Sciatic nerve (tissue), 2 donors: ENCODE results near the gene EPN3. TPM values are rescaled to one million over a fixed set of nuclear protein-coding genes. Genes with fewer than 3 reads are reported as not detected.

Source experiments
- ATAC-seq: fragments of 200-7000 bp; cut with Tn5 transposase; one replicate; pipeline ENCODE4 v1.9.1; 2020; ENCODE audit warnings: mild to moderate bottlenecking, moderate library complexity
- DNase-seq: peaks from one replicate; pipeline ENCODE4 v3.0.0-alpha.2; 2020; ENCODE audit warnings: low spot score
- intact Hi-C: fragments of 100-400 bp; cut with DNase I; formaldehyde crosslinking; loops from one replicate; pipeline ENCODE4 v1.14.2; 2022
- total RNA-seq: library from RNA; stranded (reverse); fragmentation: NEBNext Ultra II Directional; extraction: Animal tissue kit (Norgen Biotek cat#: 25700); gene quantifications from one replicate; pipeline ENCODE4 v1.2.1, GENCODE V29; 2021
- donor health status: DM: no; HTN: no; CAD: no.
- donor health status: DM: no; HTN: no; CAD: no.

EPN3 gene
- total RNA-seq, 1 donor from 2014 or later = 0.27 TPM

GRCh38 chr17:50575581-50576210 is 43.2 kb downstream of the EPN3 start:
- ATAC-seq (no peak), DNase-seq (no peak)

GRCh38 chr17:50576864-50577263 is 44.3 kb downstream of the EPN3 start:
- no peak for DNase-seq
- ATAC-seq = no peak
- intact Hi-C loops = no loop called here

More at GRCh38 chr17:50575581-50576210, 43.2 kb downstream of the EPN3 start:
- intact Hi-C loops = no loop called here

GRCh38 chr17:50577451-50577954 is 45.0 kb downstream of the EPN3 start:
- no peak for DNase-seq
- ATAC-seq = no peak
- intact Hi-C loops = no loop called here

- intact Hi-C loops = no loop called here
- ATAC-seq (no peak), DNase-seq (no peak)
These were observed 45.6 kb downstream of the EPN3 start for GRCh38 chr17:50578173-50578572.

GRCh38 chr17:50579399-50579798 is 46.9 kb downstream of the EPN3 start:
- intact Hi-C loops = no loop called here

GRCh38 chr17:50580646-50581045 is 48.1 kb downstream of the EPN3 start:
- DNase-seq (no peak), ATAC-seq (no peak)
- intact Hi-C loops = no loop called here

More at GRCh38 chr17:50579399-50579798, 46.9 kb downstream of the EPN3 start:
- ATAC-seq = no peak
- no peak for DNase-seq

- no peak for ATAC-seq
- DNase-seq = no peak
- intact Hi-C loops = no loop called here
These were observed 48.8 kb downstream of the EPN3 start for GRCh38 chr17:50581316-50581715.

GRCh38 chr17:50582741-50583140 is 50.2 kb downstream of the EPN3 start:
- no peak for DNase-seq
- ATAC-seq = no peak
- intact Hi-C loops = no loop called here

- intact Hi-C loops = no loop called here
- DNase-seq = no peak
- no peak for ATAC-seq
These were observed 51.1 kb downstream of the EPN3 start for GRCh38 chr17:50583641-50584040.

GRCh38 chr17:50584116-50584515 is 51.6 kb downstream of the EPN3 start:
- no peak for DNase-seq
- intact Hi-C loops = no loop called here
- ATAC-seq = no peak

- ATAC-seq (no peak), DNase-seq (no peak)
- intact Hi-C loops = no loop called here
These were observed 52.2 kb downstream of the EPN3 start for GRCh38 chr17:50584749-50585148.

- DNase-seq = no peak
- no peak for ATAC-seq
- intact Hi-C loops = no loop called here
These were observed 52.8 kb downstream of the EPN3 start for GRCh38 chr17:50585346-50585745.

- DNase-seq (no peak), ATAC-seq (no peak)
- intact Hi-C loops = no loop called here
These were observed 53.4 kb downstream of the EPN3 start for GRCh38 chr17:50585891-50586290.

GRCh38 chr17:50586421-50587247 is 54.1 kb downstream of the EPN3 start:
- DNase-seq (no peak), ATAC-seq (no peak)
- intact Hi-C loops = no loop called here

- intact Hi-C loops = no loop called here
These were observed 55.0 kb downstream of the EPN3 start for GRCh38 chr17:50587571-50587970.

GRCh38 chr17:50588391-50589049 is 56.0 kb downstream of the EPN3 start:
- intact Hi-C loops = no loop called here
- DNase-seq = no peak
- peak; percentile 2 for ATAC-seq

More at GRCh38 chr17:50587571-50587970, 55.0 kb downstream of the EPN3 start:
- ATAC-seq (no peak), DNase-seq (no peak)

GRCh38 chr17:50589095-50589705 is 56.7 kb downstream of the EPN3 start:
- ATAC-seq (peak; percentile 45), DNase-seq (no peak)
- intact Hi-C loops = no loop called here

- ATAC-seq (no peak), DNase-seq (no peak)
- intact Hi-C loops = no loop called here
These were observed 58.6 kb downstream of the EPN3 start for GRCh38 chr17:50590946-50591737.

GRCh38 chr17:50593321-50593720 is 60.8 kb downstream of the EPN3 start:
- DNase-seq = no peak
- intact Hi-C loops = no loop called here
- no peak for ATAC-seq
